ENCODE results near the gene LHFPL4.
A peak's percentile ranks its signal among the peaks of the same experiment; 100 is the strongest.
"Not testable (repeated sequence)": the region's sequence is repeated elsewhere in the genome, so short reads cannot be mapped to it uniquely, and the experiment has no call there.

LHFPL4 gene

DNA sequence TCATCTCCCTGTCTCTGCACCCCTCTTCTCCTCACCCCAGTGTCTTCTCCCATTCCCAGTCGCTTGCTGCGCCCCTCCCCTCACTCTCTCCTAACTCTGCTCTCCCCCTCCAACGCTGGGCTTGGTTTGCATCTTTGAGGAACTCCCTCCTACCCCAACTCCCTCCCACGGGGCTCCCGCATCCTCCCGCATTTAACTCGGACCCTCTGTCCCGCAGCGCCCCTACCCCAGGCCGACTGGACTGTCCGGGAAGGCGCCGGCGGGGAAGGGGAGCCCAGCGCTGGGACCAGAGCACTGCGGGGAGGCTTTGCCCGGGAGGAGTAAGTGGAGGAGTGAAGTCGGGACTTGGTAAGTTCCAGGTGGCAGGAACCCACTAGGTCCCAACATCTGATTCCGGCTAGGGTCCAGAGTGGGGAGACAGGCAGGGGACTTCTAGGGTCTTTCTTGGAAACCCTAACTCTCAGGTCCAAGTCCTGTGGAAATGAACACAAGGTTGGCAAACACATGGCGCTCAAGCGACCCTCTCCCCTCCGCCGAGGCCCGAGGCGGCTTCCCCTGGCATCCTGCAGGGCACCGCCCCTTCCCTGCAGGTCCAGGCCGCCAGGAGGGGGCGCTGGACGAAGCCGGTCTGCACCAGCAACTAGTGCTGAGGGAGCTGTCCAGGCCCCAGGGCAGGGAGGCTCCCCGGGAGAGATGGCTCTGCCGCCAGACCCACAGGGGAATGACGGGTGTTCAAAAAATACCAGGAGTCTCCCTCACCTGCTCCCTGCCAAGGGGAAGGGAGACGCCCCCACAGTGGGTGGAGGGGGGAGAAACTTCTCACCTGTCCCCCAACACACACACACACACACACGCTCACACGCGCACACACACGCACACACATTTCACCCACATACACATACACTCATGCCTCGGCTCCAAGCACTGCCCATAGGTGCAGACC is 53.2 kb downstream of the LHFPL4 start:
- H3K4me1 ChIP-seq (ENCODE audit: control insufficient read depth, insufficient read depth, low read length) = peaks cover 12% of the 10 kb centered on the region
- H3K27me3 ChIP-seq (ENCODE audit: control insufficient read depth in 1 of 2, insufficient read depth in 2 of 2, low read length in 2 of 2) = peaks cover 25 to 28% of the 10 kb centered on the region in 2 donors
- no peaks in the 10 kb centered on the region for H3K9me3 ChIP-seq (ENCODE audit: control insufficient read depth in 2 of 2, low read length in 2 of 2)
- no peak overlapping the region for H3K9ac ChIP-seq (ENCODE audit: low read length in 2 of 2)
- no peak overlapping the region for H3K27ac ChIP-seq (ENCODE audit: low read length)
- H3K36me3 ChIP-seq (ENCODE audit: control insufficient read depth in 2 of 2, insufficient read depth in 2 of 2, low read length in 2 of 2) = no peaks in the 10 kb centered on the region
- peak overlapping the region; percentile 31 to 40 for H3K4me3 ChIP-seq (ENCODE audit: low read length in 2 of 2)

- Histone ChIP-seq H3K27me3 (ENCODE audit: control insufficient read depth in 1 of 2, insufficient read depth in 2 of 2, low read length in 2 of 2) (peaks cover 25 to 28% of the 10 kb centered on the region in 2 donors), H3K27ac (ENCODE audit: low read length) (no peak overlapping the region), H3K4me1 (ENCODE audit: control insufficient read depth, insufficient read depth, low read length) (peaks cover 12% of the 10 kb centered on the region), H3K4me3 (ENCODE audit: low read length in 2 of 2) (peak overlapping the region; percentile 31 to 40), H3K9me3 (ENCODE audit: control insufficient read depth in 2 of 2, low read length in 2 of 2) (no peaks in the 10 kb centered on the region), H3K9ac (ENCODE audit: low read length in 2 of 2) (no peak overlapping the region), H3K36me3 (ENCODE audit: control insufficient read depth in 2 of 2, insufficient read depth in 2 of 2, low read length in 2 of 2) (no peaks in the 10 kb centered on the region)
These were observed 54.0 kb downstream of the LHFPL4 start for GRCh38 chr3:9499455-9500107.

- Histone ChIP-seq H3K9me3 (ENCODE audit: control insufficient read depth in 2 of 2, low read length in 2 of 2) (no peaks in the 10 kb centered on the region), H3K27ac (ENCODE audit: low read length) (no peak overlapping the region), H3K36me3 (ENCODE audit: control insufficient read depth in 2 of 2, insufficient read depth in 2 of 2, low read length in 2 of 2) (no peaks in the 10 kb centered on the region), H3K27me3 (ENCODE audit: control insufficient read depth in 1 of 2, insufficient read depth in 2 of 2, low read length in 2 of 2) (peaks cover 25 to 28% of the 10 kb centered on the region in 2 donors), H3K4me3 (ENCODE audit: low read length in 2 of 2) (no peak overlapping the region), H3K4me1 (ENCODE audit: control insufficient read depth, insufficient read depth, low read length) (peaks cover 12% of the 10 kb centered on the region), H3K9ac (ENCODE audit: low read length in 2 of 2) (no peak overlapping the region)
These were observed 54.8 kb downstream of the LHFPL4 start for GRCh38 chr3:9498781-9499180.

DNA sequence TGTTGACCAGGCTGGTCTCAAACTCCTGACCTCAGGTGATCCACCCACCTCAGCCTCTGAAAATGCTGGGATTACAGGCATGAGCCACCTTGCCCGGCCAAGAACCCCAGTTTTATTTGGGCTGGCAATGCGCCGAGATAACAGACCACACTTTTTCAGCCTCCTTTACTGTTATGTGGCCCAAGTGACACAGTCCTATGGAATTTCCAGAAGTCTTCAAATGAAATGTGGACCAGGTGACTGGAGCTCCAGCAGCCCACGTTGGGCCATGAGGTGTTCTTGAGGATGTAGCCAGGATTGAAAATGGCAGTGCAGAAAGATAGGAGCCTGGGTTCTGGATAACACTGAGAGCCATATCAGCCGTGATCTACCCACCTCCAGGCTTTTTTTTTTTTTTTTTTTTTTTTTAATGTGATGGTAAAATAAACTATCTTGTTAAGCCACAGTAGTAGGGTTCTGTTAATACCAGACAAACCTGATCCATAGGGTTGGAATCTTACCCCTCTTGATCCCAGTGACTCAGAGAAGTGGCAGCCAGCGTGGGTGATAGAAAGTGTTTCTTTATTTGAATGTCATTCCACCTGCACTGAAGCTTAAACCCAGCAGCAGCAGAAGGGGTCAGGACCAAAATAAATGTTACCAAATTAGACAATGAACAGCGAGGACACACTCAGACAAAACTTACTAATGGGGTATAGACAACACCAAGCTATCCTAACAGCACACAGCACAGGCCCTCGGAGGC is 55.6 kb downstream of the LHFPL4 start:
- Histone ChIP-seq H3K9me3 (ENCODE audit: control insufficient read depth in 2 of 2, low read length in 2 of 2) (no peaks in the 10 kb centered on the region), H3K27ac (ENCODE audit: low read length) (no peak overlapping the region), H3K4me3 (ENCODE audit: low read length in 2 of 2) (no peak overlapping the region), H3K9ac (ENCODE audit: low read length in 2 of 2) (no peak overlapping the region), H3K4me1 (ENCODE audit: control insufficient read depth, insufficient read depth, low read length) (peaks cover 12% of the 10 kb centered on the region), H3K36me3 (ENCODE audit: control insufficient read depth in 2 of 2, insufficient read depth in 2 of 2, low read length in 2 of 2) (no peaks in the 10 kb centered on the region), H3K27me3 (ENCODE audit: control insufficient read depth in 1 of 2, insufficient read depth in 2 of 2, low read length in 2 of 2) (peaks cover 25 to 28% of the 10 kb centered on the region in 2 donors)

DNA sequence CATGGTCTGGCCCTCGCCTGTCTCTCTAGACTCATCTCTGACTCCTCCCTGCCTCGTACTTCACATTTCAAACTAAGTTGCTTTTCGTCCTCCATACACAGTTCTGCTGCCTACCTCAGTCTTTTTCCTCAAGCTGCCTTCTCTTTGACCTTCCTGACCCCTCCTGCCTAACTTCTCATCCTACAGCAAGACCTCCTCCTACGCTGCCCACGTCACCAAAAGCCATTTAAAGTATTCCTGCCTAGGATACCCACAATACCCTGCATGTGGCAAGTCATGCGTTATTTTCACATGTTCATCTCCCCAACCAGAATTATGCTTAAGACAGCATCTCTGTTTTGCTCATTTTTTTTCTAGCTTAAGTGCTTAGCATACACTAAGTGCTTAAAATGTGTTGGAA is 56.7 kb downstream of the LHFPL4 start:
- no peaks in the 10 kb centered on the region for H3K9me3 ChIP-seq (ENCODE audit: control insufficient read depth in 2 of 2, low read length in 2 of 2)
- H3K27me3 ChIP-seq (ENCODE audit: control insufficient read depth in 1 of 2, insufficient read depth in 2 of 2, low read length in 2 of 2) = peaks cover 25 to 26% of the 10 kb centered on the region in 2 donors
- H3K9ac ChIP-seq (ENCODE audit: low read length in 2 of 2) = no peak overlapping the region

DNA sequence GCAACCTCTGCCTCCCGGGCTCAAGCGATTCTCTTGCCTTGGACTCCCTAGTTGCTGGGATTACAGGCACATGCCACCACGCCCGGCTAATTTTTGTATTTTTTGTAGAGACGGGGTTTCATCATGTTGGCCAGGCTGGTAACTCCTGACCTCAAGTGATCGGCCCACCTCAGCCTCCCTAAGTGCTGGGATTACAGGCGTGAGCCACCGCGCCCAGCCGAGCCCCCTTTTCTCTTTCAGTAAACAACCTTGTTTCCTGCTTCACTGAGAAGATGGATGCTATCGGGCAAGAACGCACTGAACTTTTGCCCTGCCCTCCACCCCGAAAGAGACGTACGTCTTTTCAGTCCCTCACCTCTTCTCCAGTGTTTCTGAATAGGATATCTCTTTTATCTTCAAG is 59.6 kb downstream of the LHFPL4 start:
- H3K4me1 ChIP-seq (ENCODE audit: control insufficient read depth, insufficient read depth, low read length); H3K9ac ChIP-seq (ENCODE audit: low read length in 2 of 2); H3K9me3 ChIP-seq (ENCODE audit: control insufficient read depth in 2 of 2, low read length in 2 of 2); H3K36me3 ChIP-seq (ENCODE audit: control insufficient read depth in 2 of 2, insufficient read depth in 2 of 2, low read length in 2 of 2); H3K27ac ChIP-seq (ENCODE audit: low read length); H3K4me3 ChIP-seq (ENCODE audit: low read length in 2 of 2); H3K27me3 ChIP-seq (ENCODE audit: control insufficient read depth in 1 of 2, insufficient read depth in 2 of 2, low read length in 2 of 2): not testable (repeated sequence)

More for the DNA sequence above, 56.7 kb downstream of the LHFPL4 start:
- Histone ChIP-seq H3K36me3 (ENCODE audit: control insufficient read depth in 2 of 2, insufficient read depth in 2 of 2, low read length in 2 of 2) (no peaks in the 10 kb centered on the region), H3K4me1 (ENCODE audit: control insufficient read depth, insufficient read depth, low read length) (peaks cover 12% of the 10 kb centered on the region), H3K4me3 (ENCODE audit: low read length in 2 of 2) (no peak overlapping the region), H3K27ac (ENCODE audit: low read length) (no peak overlapping the region)

DNA sequence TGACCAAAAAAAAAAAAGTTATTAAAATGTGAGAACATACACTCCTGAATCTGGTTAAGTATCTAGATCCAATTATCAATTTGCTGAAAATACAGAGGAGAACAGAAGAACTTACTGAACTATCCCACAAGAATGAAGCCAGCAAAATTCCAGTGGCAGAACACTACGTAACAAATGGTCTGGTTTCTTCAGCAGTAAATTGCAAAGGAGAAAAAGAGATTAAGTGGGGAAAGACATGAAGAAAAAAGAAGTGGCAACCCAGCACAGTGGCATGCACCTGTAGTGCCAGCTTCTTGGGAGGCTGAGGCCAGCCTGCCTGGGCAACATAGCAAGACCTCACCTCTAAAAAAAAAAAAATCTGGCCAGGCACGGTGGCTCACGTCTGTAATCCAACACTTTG is 62.1 kb downstream of the LHFPL4 start:
- Histone ChIP-seq H3K27ac (ENCODE audit: low read length) (no peak overlapping the region), H3K27me3 (ENCODE audit: control insufficient read depth in 1 of 2, insufficient read depth in 2 of 2, low read length in 2 of 2) (no peaks in the 10 kb centered on the region), H3K9ac (ENCODE audit: low read length in 2 of 2) (no peak overlapping the region), H3K4me1 (ENCODE audit: control insufficient read depth, insufficient read depth, low read length) (no peaks in the 10 kb centered on the region), H3K36me3 (ENCODE audit: control insufficient read depth in 2 of 2, insufficient read depth in 2 of 2, low read length in 2 of 2) (no peaks in the 10 kb centered on the region), H3K4me3 (ENCODE audit: low read length in 2 of 2) (no peak overlapping the region), H3K9me3 (ENCODE audit: control insufficient read depth in 2 of 2, low read length in 2 of 2) (no peaks in the 10 kb centered on the region)

DNA sequence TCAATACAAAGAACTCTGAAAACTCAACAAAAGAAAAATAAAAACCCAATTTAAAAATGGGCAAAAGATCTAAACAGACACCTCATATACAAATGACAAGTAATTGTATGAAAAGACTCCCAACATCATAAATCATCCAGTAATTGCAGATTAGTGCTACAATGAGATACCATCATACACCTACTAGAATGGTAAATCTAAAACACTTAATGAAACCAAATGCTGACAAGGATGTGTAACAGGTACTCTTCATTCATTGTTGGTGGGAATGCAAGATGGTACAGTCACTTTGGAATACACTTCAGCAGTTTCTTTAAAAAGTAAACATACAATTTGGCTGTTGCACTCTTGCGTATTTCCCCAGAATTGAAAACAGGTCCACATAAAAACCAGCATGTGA is 68.4 kb downstream of the LHFPL4 start:
- no peak overlapping the region for H3K4me3 ChIP-seq (ENCODE audit: low read length in 2 of 2)
- H3K27ac ChIP-seq (ENCODE audit: low read length) = no peak overlapping the region
- H3K9me3 ChIP-seq (ENCODE audit: control insufficient read depth in 2 of 2, low read length in 2 of 2) = no peaks in the 10 kb centered on the region
- no peaks in the 10 kb centered on the region for H3K4me1 ChIP-seq (ENCODE audit: control insufficient read depth, insufficient read depth, low read length)
- no peaks in the 10 kb centered on the region for H3K27me3 ChIP-seq (ENCODE audit: control insufficient read depth in 1 of 2, insufficient read depth in 2 of 2, low read length in 2 of 2)
- peaks cover 13 to 15% of the 10 kb centered on the region in 2 donors for H3K36me3 ChIP-seq (ENCODE audit: control insufficient read depth in 2 of 2, insufficient read depth in 2 of 2, low read length in 2 of 2)
- no peak overlapping the region for H3K9ac ChIP-seq (ENCODE audit: low read length in 2 of 2)

GRCh38 chr3:9480265-9480664 is 73.4 kb downstream of the LHFPL4 start:
- H3K4me3 ChIP-seq (ENCODE audit: low read length in 2 of 2) = no peak overlapping the region
- no peaks in the 10 kb centered on the region for H3K27me3 ChIP-seq (ENCODE audit: control insufficient read depth in 1 of 2, insufficient read depth in 2 of 2, low read length in 2 of 2)
- H3K9ac ChIP-seq (ENCODE audit: low read length in 2 of 2) = no peak overlapping the region
- peaks cover 35 to 47% of the 10 kb centered on the region in 2 donors for H3K36me3 ChIP-seq (ENCODE audit: control insufficient read depth in 2 of 2, insufficient read depth in 2 of 2, low read length in 2 of 2)
- H3K27ac ChIP-seq (ENCODE audit: low read length) = no peak overlapping the region
- H3K4me1 ChIP-seq (ENCODE audit: control insufficient read depth, insufficient read depth, low read length) = no peaks in the 10 kb centered on the region
- no peaks in the 10 kb centered on the region for H3K9me3 ChIP-seq (ENCODE audit: control insufficient read depth in 2 of 2, low read length in 2 of 2)

GRCh38 chr3:9476935-9477334 is 76.7 kb downstream of the LHFPL4 start:
- Histone ChIP-seq H3K9me3 (ENCODE audit: control insufficient read depth in 2 of 2, low read length in 2 of 2) (no peaks in the 10 kb centered on the region), H3K36me3 (ENCODE audit: control insufficient read depth in 2 of 2, insufficient read depth in 2 of 2, low read length in 2 of 2) (peaks cover 58 to 65% of the 10 kb centered on the region in 2 donors)

More at GRCh38 chr3:9476935-9477334, 76.7 kb downstream of the LHFPL4 start:
- no peak overlapping the region for H3K27ac ChIP-seq (ENCODE audit: low read length)
- H3K4me3 ChIP-seq (ENCODE audit: low read length in 2 of 2) = no peak overlapping the region
- H3K9ac ChIP-seq (ENCODE audit: low read length in 2 of 2) = no peak overlapping the region
- no peaks in the 10 kb centered on the region for H3K27me3 ChIP-seq (ENCODE audit: control insufficient read depth in 1 of 2, insufficient read depth in 2 of 2, low read length in 2 of 2)
- no peaks in the 10 kb centered on the region for H3K4me1 ChIP-seq (ENCODE audit: control insufficient read depth, insufficient read depth, low read length)

Data from stomach smooth muscle (tissue), 2 donors.